GM21360 (cell line): ENCODE results near the gene AREL1.

Experiments used
- ATAC-seq: cut with Tn5 transposase; IDR thresholded peaks from one replicate; pipeline ENCODE4 v1.9.1; 2021; ENCODE audit warnings: mild to moderate bottlenecking, moderate library complexity; ENCODE audit not compliant: unreplicated experiment

The AREL1 gene

DNA sequence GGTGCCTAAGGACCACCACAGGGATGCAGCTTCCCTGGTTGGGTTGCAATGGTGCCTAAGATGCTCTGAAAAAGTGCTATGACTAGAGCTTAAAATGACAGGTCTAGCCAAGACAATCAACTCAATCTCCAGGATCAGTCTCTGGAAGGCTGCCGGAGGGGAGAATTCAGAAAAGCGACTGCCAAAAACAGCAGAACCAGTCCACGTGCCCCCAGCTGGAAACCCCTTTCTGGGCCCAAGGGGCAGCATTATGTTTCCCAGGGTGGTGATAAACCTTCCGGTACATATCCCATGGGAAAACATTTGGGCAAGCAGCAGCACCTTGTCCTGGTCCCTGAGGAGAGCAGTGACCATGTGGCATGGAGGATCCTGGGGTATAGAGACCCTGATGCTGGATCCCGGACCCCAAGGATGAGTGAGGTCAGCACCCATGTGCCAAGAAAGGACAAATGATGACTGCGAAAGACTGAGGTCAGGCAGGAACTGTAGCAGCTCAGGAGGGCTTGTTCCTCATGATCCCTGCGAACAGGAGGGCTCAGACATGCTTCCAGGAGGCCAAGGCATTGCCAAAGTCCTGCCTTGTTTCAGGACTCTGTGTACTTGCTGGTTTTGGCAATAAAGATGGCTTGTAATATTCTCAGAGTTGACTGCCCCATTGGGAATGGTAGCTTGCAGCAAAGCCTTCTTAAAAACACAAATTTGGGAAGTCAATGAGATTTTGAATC is 51.0 kb downstream of the AREL1 start:
- no peak for ATAC-seq

DNA sequence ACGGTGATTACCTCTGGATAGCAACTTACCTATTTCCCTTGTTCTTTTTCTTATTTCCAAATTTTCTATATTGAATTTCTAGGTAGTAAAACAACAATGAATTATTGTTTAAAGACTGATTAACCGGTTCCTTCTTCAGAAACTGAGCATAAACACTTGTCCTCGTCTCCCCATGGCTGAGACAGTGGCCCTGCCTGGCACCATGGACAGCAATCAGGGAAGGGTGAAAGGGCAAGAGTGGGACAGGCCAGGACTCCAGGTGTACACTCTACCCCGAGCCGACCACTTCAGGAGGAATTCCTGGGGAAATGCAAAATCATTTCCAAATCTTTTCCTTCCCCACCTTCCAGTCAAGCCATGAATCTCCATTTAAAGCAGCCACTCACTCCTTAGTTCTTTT is 52.0 kb downstream of the AREL1 start:
- no peak for ATAC-seq

GRCh38 chr14:74660167-74660566 is 52.7 kb downstream of the AREL1 start:
- no peak for ATAC-seq

- no peak for ATAC-seq
Measured at GRCh38 chr14:74658535-74659131, 54.2 kb downstream of the AREL1 start.

GRCh38 chr14:74656964-74657363 is 55.9 kb downstream of the AREL1 start:
- ATAC-seq = no peak

- ATAC-seq = no peak
Measured at GRCh38 chr14:74655599-74656395, 57.1 kb downstream of the AREL1 start.

DNA sequence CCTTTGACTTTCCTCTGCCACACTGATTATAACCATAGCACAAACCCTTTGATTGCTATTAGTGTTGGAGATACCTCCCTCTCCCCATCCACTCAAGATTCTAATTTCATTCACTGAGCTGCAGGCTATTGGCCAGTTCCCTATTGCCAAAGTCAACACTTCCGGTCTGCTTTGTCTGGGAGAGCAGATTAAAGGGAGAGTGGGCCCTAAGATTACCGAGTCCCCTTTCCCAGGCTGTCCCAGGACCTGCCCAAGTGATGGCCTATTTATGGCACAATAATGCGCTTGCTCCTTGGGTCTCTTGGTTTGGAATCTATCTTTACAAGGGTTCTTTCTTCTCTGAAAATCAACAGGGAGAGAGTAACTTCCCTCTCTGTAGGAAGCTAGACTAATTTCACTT is 57.9 kb downstream of the AREL1 start:
- ATAC-seq = no peak

GRCh38 chr14:74653386-74654138 is 59.3 kb downstream of the AREL1 start:
- ATAC-seq = no peak

DNA sequence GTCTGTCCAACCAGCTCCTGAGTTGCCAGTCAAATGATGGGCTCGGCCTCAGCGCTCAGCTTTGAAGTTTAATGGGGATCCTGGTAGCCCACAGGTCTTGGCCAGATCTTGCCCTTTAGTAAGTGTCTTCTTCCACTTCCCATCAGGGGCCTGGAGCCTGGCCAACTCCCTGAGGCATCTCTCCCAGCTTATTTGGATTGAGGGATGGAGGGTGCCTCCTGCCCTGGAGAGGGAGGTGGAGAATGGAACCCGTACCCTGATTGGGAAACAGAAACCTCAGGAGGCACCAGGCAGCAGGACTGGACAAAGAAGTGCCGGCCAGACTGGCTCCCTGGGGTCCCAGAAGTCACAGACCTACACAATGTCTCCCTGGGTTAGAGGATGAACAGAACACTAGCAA is 60.3 kb downstream of the AREL1 start:
- no peak for ATAC-seq

DNA sequence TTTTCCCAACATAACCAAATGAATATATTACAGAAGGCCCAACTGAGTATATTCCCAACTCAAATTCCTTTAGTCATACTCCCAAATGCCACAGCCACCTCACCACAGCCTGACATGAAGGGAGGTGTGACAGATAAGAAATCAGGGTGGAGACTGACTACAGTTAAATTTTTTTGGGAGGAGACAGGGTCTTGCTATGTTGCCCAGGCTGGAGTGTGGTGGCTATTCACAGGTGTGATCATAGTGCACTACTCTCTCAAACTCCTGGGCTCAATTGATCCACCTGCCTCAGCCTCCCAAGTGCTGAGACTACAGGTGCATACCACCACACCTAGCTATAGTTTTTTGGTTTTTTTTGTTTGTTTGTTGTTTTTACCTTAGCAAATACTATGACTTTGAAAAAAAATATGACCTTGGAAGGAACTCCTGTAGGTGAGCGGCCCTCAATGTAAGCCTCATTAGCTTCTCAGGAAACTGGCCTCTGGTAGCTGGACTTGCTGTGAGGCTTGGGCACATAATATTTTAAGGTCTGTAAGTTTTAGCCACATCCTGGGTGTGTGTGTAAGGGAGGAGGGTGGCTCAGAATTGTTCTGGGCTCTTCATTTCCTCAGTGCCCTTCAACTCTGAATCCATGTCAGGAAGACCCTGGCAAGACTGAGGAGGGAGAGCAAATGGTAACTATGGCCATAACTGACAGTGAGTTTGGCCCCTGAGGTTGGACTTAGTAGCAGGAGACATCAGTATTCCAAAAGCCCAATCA is 61.8 kb downstream of the AREL1 start:
- no peak for ATAC-seq

DNA sequence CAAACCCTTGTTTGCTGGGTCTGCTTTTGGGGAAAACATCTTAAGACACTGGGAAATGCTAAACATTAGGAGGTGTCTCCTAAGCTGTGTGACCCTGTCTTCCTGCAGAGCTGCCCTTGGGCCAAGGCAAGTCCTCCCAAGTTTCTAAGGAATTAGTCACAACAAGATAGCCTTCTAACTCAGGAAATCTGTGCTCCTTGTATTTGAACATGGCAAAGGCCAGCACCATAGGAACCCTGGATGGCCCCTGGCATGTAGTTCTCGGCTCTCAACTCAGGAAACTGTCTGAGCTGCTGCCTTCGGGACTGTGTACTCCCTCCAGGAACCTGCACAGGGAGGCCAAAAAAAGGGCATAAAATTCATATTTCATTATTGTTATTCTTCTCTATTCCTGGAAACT is 63.2 kb downstream of the AREL1 start:
- ATAC-seq = no peak

DNA sequence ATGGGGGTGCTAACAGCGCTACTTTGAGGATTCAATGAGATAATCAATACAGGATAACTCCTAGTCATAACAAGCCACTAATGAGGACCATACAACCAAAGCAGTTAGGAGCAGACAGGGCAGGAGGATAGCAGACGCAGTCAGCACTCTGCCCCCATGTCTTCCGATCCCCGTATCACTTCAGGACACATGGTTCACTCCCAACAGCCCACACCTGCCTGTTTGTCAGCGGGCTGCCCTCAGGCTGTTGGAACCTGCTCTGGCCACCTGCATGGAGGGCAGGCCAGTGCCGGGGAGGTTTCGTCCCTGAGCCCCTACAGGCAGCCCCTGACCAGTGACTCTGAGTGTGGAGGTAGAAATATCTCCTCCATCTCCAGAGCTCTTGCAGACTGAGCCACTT is 63.7 kb downstream of the AREL1 start:
- ATAC-seq = no peak

DNA sequence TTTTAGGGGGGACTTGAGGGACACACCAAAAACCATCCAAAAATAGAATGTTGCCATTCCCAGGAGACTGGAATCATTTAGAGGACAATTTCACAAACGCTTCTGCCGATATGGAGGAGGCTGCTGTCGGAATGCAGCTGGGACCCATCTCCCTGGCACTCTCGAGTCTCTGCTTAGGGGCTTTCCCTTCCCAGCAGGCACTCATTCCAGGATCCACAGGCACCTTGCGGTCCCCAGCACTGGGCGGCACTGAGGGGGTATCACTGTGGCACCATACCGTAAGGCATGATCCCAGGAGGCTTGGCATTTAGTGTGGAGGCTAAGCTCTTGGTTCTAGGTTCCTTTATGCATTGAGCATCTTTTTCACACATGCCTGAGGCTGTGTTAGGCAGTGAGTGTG is 64.3 kb downstream of the AREL1 start:
- no peak for ATAC-seq

GRCh38 chr14:74647678-74648461 is 65.0 kb downstream of the AREL1 start:
- ATAC-seq = no peak

DNA sequence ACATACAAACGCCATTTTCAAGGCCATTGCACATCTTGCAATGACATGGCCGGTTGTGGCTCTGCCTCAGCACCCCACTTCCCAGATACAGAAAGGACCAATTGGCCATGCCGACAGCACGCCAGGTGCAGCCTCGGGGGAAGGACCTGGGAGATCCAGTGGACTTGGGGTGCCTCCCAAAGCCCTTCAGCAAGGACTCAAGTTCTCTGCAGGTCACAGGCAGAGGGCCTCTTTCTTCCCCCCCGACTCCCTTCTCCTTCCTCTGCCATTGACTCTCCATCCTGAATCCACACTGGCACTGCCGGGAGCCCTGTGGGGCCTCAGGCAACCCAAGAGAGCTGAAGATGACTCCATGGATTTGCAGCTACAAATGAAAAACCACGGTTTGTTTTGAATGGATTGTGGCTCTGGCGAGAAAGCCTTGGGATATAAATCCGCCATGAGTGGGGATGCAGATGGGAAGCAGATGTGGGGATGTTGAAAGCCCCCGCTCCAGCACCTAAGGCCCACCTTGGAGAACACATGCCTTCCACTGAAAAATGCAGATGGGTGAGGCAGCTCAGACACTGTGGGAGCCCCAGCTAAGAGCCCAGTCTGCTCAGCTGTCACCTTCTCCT is 65.7 kb downstream of the AREL1 start:
- no peak for ATAC-seq

DNA sequence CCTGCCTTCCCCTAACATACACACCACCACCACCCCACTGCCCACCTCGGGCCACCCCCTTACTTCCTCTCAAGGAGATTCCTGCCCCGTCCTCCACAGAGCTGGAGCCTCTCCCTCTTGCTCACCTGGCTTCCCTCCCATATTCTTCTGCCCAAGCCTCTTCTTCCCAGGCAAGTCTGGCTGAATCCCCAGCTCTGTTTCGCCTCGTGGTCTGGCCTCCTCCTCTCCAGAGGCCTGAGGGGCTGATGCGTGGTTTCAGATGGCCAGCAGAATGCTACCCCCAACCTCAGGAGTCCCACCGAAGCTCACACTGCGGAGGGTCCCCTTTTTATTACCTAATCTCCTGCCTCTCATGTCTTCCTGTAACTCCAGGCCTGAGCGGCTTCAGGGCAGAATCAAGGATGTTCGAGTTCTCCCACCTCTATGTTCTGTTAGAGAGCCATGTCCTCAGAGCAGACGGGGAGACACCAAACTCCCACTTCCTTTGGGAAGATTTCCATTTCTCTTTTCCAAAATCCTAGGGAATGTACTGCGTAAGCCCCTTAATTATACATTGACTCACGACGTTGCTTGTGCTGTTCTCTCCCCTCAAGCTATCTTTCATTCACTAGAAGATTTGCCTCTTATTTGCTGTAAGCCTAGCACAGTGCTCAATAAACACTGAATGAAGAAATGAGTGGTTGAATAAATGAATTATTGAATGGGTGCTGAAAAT is 67.0 kb downstream of the AREL1 start:
- ATAC-seq = no peak

DNA sequence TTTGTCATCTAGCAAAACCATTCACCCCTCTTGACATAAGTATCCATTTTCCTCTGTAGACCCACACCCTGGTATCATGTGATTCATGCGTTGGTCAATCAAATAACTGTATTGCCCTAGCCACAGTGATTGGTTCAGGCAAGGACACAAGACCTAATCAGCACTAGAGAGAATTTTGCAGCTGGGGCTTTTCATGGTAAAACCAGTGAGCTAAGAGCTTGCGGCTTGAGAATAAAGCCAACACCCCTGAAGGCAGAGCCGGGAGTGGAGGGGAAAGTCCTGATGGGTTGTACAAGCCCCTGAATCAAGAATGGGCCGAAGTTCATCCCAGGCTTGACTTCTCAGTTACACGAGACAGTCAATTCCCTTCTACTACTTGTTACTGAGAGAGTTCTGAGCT is 67.6 kb downstream of the AREL1 start:
- ATAC-seq = no peak

DNA sequence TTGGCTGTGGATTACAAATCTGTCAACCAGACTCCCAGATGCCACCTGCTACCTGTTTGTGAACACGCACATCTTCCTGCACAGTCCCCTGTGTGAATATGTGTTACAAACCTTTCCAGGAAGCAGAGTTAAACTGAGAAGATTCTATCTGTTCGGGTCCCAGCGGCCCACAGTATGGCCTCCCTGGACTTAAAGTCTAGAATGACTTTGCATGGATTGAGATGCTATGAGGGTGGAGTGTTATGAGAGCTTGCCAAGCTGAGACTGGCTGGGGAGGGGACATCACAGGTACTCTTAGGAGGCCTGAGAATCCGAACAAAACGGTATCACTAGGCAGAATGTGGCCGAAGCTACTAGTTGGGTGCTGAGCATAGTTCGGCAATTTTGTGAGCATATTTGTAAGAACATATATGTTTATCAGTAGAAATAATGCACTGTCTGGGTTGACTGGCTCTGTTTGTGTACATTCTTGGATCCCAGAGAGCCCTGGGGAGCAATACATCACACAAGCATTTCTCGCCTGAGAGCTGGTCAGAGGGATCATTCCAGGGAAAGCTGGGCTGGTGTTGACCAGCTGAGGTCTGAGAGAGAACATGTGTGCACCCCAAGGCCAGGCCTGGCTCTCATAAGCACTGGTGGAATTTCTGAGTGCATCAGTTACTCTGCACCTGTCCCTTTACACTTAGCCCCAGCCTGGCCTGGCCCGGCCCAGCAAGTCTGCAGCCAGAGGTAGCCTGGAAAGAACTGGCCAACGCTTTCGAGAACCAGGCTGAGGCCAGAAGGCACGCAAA is 71.1 kb downstream of the AREL1 start:
- ATAC-seq = no peak
